ENCODE measurements around the gene TBCCD1. TPM values are rescaled to one million over a fixed set of nuclear protein-coding genes. Genes with fewer than 3 reads are reported as not detected.
"Not testable (repeated sequence)": the region's sequence is repeated elsewhere in the genome, so short reads cannot be mapped to it uniquely, and the experiment has no call there.

TBCCD1 gene
- total RNA-seq, 1 experiment from 2014 or later: 25.1 TPM

GRCh38 chr3:186570941-186571643 is 4.0 kb upstream of the TBCCD1 start:
- no peaks in the 10 kb centered on the region for H3K27me3 Mint-ChIP-seq (ENCODE audit: unreplicated experiment)
- BruUV-seq (replicated peaks): no TSS peak
- H3K4me3 Mint-ChIP-seq (ENCODE audit: low read depth, unreplicated experiment): peak overlapping the region; percentile 90
- CTCF ChIA-PET: interaction anchor here (0.7 to 3.1 kb wide), 9 partner anchors 19 to 250 kb away, joined by 3 to 27 read pairs (median 6); no protein-coding TSS in a partner anchor
- peak overlapping the region; percentile 93 for H3K27ac Mint-ChIP-seq (ENCODE audit: unreplicated experiment)
- no peak for DNase-seq
- H3K36me3 Mint-ChIP-seq (ENCODE audit: insufficient read depth, unreplicated experiment): peaks cover 92% of the 10 kb centered on the region
- no peak for TF ChIP-seq CTCF (IDR thresholded peaks at IDR 0.05; ENCODE audit: unreplicated experiment)
- peaks cover 34% of the 10 kb centered on the region for H3K4me1 Mint-ChIP-seq (ENCODE audit: low read depth, unreplicated experiment)
- intact Hi-C loops (cut with micrococcal nuclease; ENCODE audit: unreplicated experiment): loop anchor here (1.0 kb wide), 1 partner anchor 235 kb away; the partner anchor contains the start of gene RFC4
- no peaks in the 10 kb centered on the region for H3K9me3 Mint-ChIP-seq (ENCODE audit: low read depth, unreplicated experiment)

DNA sequence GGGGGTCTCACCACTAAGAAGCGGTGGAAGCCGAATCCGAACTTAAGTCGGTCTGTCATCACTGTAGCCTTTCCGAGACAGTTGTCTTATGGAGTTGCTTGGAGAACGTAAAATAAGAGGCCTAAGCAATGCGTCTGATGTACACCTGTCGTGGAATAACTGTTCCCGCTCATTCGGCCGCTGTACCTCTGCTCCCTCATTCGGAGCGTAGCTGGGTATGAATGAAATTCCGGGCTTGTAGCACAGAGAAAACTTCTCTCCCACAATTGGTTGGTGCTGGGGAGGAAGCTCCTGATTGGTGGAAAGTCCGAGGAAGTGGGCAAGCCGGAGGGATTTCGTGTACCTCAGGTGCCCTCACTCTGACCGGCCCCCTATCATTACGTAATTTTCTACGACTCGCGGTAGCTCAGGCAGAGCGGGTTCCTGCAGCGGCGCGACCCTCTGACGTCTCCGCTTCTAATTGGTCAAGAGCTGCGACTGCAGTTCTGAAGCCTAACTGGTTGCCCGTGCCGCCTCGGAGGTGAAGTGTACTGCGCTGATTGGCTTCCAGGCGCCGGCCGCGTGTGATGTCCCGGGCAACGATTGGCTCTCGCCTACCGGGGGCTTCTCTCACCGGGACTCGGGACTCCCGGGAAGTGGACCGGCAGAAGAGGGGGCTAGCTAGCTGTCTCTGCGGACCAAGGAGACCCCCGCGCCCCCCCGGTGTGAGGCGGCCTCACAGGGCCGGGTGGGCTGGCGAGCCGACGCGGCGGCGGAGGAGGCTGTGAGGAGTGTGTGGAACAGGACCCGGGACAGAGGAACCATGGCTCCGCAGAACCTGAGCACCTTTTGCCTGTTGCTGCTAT is 3.2 kb upstream of the TBCCD1 start, which contains the start of gene DNAJB11:
Gene DNAJB11 (plus strand): TSS at position 625 of the 845 bp plus-strand sequence. CDS start 178 bp downstream, at position 803.
- Mint-ChIP-seq H3K36me3 (ENCODE audit: insufficient read depth, unreplicated experiment) (peaks cover 87% of the 10 kb centered on the region), H3K4me3 (ENCODE audit: low read depth, unreplicated experiment) (peak within 1 kb of the TSS; percentile 90), H3K27ac (ENCODE audit: unreplicated experiment) (peak within 1 kb of the TSS; percentile 93), H3K9me3 (ENCODE audit: low read depth, unreplicated experiment) (no peaks in the 10 kb centered on the region), H3K4me1 (ENCODE audit: low read depth, unreplicated experiment) (peaks cover 37% of the 10 kb centered on the region), H3K27me3 (ENCODE audit: unreplicated experiment) (no peaks in the 10 kb centered on the region)
- TF ChIP-seq CTCF (IDR thresholded peaks at IDR 0.05; ENCODE audit: unreplicated experiment): no peak
- intact Hi-C loops (cut with micrococcal nuclease; ENCODE audit: unreplicated experiment): loop anchor here (1.0 kb wide), 1 partner anchor 236 kb away; the partner anchor contains the start of gene RFC4
- DNase-seq: peak; percentile 100
- CTCF ChIA-PET: interaction anchor here (0.7 to 3.1 kb wide), 14 partner anchors 12 to 1515 kb away, joined by 3 to 27 read pairs (median 5); no protein-coding TSS in a partner anchor
- no TSS peak for BruUV-seq (replicated peaks)

DNA sequence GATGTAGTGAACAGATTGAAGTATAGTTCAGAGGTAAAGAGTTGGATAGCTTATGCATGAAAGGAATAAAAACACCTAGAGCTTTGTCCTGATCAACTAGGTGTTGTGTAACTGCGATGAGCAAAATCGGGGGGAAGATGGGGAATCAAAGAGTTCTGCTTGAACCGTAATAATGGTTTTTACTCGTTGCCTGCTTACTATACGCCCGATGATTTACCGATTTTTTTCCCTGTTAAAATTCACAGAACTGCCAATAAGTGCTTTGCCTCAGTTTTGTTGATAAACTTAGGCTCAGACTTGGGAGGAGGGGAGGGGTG is 2.6 kb upstream of the TBCCD1 start:
- no peaks in the 10 kb centered on the region for H3K9me3 Mint-ChIP-seq (ENCODE audit: low read depth, unreplicated experiment)
- CTCF ChIA-PET: interaction anchor here (0.7 to 3.1 kb wide), 12 partner anchors 13 to 1516 kb away, joined by 3 to 27 read pairs (median 4); no protein-coding TSS in a partner anchor
- TSS peak; percentile 76 for BruUV-seq (replicated peaks)
- peak overlapping the region; percentile 90 for H3K4me3 Mint-ChIP-seq (ENCODE audit: low read depth, unreplicated experiment)
- H3K27ac Mint-ChIP-seq (ENCODE audit: unreplicated experiment): peak overlapping the region; percentile 93
- H3K27me3 Mint-ChIP-seq (ENCODE audit: unreplicated experiment): no peaks in the 10 kb centered on the region
- no peak for DNase-seq
- intact Hi-C loops (cut with micrococcal nuclease; ENCODE audit: unreplicated experiment): loop anchor here (1.0 kb wide), 1 partner anchor 237 kb away; the partner anchor contains the start of gene RFC4
- peaks cover 36% of the 10 kb centered on the region for H3K4me1 Mint-ChIP-seq (ENCODE audit: low read depth, unreplicated experiment)
- TF ChIP-seq CTCF (IDR thresholded peaks at IDR 0.05; ENCODE audit: unreplicated experiment): no peak
- H3K36me3 Mint-ChIP-seq (ENCODE audit: insufficient read depth, unreplicated experiment): peaks cover 83% of the 10 kb centered on the region

GRCh38 chr3:186569361-186569760 is 2.2 kb upstream of the TBCCD1 start:
- H3K9me3 Mint-ChIP-seq (ENCODE audit: low read depth, unreplicated experiment); H3K27me3 Mint-ChIP-seq (ENCODE audit: unreplicated experiment); BruUV-seq (replicated peaks); DNase-seq; intact Hi-C loops (cut with micrococcal nuclease; ENCODE audit: unreplicated experiment): not testable (repeated sequence)
- Mint-ChIP-seq H3K4me3 (ENCODE audit: low read depth, unreplicated experiment) (peak overlapping the region; percentile 90), H3K27ac (ENCODE audit: unreplicated experiment) (peak overlapping the region; percentile 93), H3K4me1 (ENCODE audit: low read depth, unreplicated experiment) (peaks cover 33% of the 10 kb centered on the region), H3K36me3 (ENCODE audit: insufficient read depth, unreplicated experiment) (peaks cover 83% of the 10 kb centered on the region)
- CTCF ChIA-PET: interaction anchor here (0.7 to 3.1 kb wide), 5 partner anchors 21 to 637 kb away, joined by 3 to 27 read pairs (median 4); no protein-coding TSS in a partner anchor
